SH-SY5Y (cell line): ENCODE data around the gene SENP1.

Source experiments
- GATA2 ChIP-seq: IDR thresholded peaks from 2 replicates; pipeline ENCODE4 v1.6.1; 2011; ENCODE audit warnings: mild to moderate bottlenecking, low read depth, low read length
- GATA3 ChIP-seq: IDR thresholded peaks from 2 replicates; pipeline ENCODE4 v1.6.1; 2011; ENCODE audit warnings: low read depth, mild to moderate bottlenecking, low read length, moderate library complexity

Gene SENP1

GRCh38 chr12:48025281-48025680 is 80.6 kb downstream of the SENP1 start:
- no peak for TF ChIP-seq GATA2
- no peak for TF ChIP-seq GATA3

- TF ChIP-seq GATA3 (no peak), GATA2 (no peak)
Measured at GRCh38 chr12:48024735-48025134, 81.1 kb downstream of the SENP1 start.

- no peak for TF ChIP-seq GATA2
- TF ChIP-seq GATA3 = no peak
Measured at GRCh38 chr12:48023386-48023785, 82.5 kb downstream of the SENP1 start.

GRCh38 chr12:48022676-48023385 is 83.0 kb downstream of the SENP1 start:
- TF ChIP-seq GATA3 (no peak), GATA2 (no peak)

- no peak for TF ChIP-seq GATA3
- TF ChIP-seq GATA2 = no peak
Measured at GRCh38 chr12:48022180-48022521, 83.7 kb downstream of the SENP1 start.

GRCh38 chr12:48021485-48022179 is 84.2 kb downstream of the SENP1 start:
- TF ChIP-seq GATA3 (no peak), GATA2 (no peak)

- TF ChIP-seq GATA3 (no peak), GATA2 (no peak)
Measured at GRCh38 chr12:48019639-48020265, 86.1 kb downstream of the SENP1 start.

- TF ChIP-seq GATA3 (no peak), GATA2 (no peak)
Measured at GRCh38 chr12:48018618-48018995, 87.3 kb downstream of the SENP1 start.

- TF ChIP-seq GATA2 (no peak), GATA3 (no peak)
Measured at GRCh38 chr12:48017921-48018617, 87.8 kb downstream of the SENP1 start.

GRCh38 chr12:48017496-48017895 is 88.4 kb downstream of the SENP1 start:
- no peak for TF ChIP-seq GATA3
- TF ChIP-seq GATA2 = no peak

- TF ChIP-seq GATA3 (no peak), GATA2 (no peak)
Measured at GRCh38 chr12:48016373-48017020, 89.4 kb downstream of the SENP1 start.

GRCh38 chr12:48015954-48016353 is 89.9 kb downstream of the SENP1 start:
- TF ChIP-seq GATA2 = no peak
- no peak for TF ChIP-seq GATA3

GRCh38 chr12:48015129-48015528 is 90.8 kb downstream of the SENP1 start:
- TF ChIP-seq GATA3 = no peak
- no peak for TF ChIP-seq GATA2

- no peak for TF ChIP-seq GATA3
- TF ChIP-seq GATA2 = no peak
Measured at GRCh38 chr12:48013287-48013686, 92.6 kb downstream of the SENP1 start.

GRCh38 chr12:48012070-48012469 is 93.8 kb downstream of the SENP1 start:
- no peak for TF ChIP-seq GATA3
- TF ChIP-seq GATA2 = no peak
